HL-60 (cell line): ENCODE measurements around the gene MYNN.

Experiments
- GABPA ChIP-seq: IDR thresholded peaks from 2 replicates; pipeline ENCODE4 v1.6.1; 2012; ENCODE audit warnings: low read depth
- POLR2AphosphoS5 ChIP-seq: IDR thresholded peaks from 2 replicates; pipeline ENCODE4 v1.6.1; 2012; ENCODE audit warnings: low read depth
- TF ChIP-seq, protein P1 (sequence below): IDR thresholded peaks from 2 replicates; pipeline ENCODE4 v1.6.1; 2012; ENCODE audit warnings: low read depth; ENCODE audit not compliant: insufficient replicate concordance
- TF ChIP-seq, protein P2 (sequence below): IDR thresholded peaks from one replicate; pipeline ENCODE4 v1.5.1; 2011; ENCODE audit warnings: low read length, control low read depth, inconsistent platforms; ENCODE audit not compliant: insufficient read depth

DNA sequence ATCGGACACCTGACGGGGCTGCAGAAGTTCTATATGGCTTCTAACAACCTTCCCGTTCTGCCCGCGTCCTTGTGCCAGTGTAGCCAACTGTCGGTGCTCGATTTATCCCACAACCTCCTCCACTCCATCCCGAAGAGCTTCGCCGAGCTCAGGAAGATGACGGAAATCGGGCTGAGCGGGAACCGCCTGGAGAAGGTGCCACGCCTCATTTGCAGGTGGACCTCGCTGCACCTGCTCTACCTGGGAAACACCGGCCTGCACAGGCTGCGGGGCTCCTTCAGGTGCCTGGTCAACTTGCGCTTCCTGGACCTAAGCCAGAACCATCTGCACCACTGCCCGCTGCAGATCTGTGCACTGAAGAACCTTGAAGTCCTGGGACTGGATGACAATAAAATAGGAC is 49.3 kb downstream of the MYNN start:
- TF ChIP-seq, protein P1, sequence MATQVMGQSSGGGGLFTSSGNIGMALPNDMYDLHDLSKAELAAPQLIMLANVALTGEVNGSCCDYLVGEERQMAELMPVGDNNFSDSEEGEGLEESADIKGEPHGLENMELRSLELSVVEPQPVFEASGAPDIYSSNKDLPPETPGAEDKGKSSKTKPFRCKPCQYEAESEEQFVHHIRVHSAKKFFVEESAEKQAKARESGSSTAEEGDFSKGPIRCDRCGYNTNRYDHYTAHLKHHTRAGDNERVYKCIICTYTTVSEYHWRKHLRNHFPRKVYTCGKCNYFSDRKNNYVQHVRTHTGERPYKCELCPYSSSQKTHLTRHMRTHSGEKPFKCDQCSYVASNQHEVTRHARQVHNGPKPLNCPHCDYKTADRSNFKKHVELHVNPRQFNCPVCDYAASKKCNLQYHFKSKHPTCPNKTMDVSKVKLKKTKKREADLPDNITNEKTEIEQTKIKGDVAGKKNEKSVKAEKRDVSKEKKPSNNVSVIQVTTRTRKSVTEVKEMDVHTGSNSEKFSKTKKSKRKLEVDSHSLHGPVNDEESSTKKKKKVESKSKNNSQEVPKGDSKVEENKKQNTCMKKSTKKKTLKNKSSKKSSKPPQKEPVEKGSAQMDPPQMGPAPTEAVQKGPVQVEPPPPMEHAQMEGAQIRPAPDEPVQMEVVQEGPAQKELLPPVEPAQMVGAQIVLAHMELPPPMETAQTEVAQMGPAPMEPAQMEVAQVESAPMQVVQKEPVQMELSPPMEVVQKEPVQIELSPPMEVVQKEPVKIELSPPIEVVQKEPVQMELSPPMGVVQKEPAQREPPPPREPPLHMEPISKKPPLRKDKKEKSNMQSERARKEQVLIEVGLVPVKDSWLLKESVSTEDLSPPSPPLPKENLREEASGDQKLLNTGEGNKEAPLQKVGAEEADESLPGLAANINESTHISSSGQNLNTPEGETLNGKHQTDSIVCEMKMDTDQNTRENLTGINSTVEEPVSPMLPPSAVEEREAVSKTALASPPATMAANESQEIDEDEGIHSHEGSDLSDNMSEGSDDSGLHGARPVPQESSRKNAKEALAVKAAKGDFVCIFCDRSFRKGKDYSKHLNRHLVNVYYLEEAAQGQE: no peak
- TF ChIP-seq, protein P2, sequence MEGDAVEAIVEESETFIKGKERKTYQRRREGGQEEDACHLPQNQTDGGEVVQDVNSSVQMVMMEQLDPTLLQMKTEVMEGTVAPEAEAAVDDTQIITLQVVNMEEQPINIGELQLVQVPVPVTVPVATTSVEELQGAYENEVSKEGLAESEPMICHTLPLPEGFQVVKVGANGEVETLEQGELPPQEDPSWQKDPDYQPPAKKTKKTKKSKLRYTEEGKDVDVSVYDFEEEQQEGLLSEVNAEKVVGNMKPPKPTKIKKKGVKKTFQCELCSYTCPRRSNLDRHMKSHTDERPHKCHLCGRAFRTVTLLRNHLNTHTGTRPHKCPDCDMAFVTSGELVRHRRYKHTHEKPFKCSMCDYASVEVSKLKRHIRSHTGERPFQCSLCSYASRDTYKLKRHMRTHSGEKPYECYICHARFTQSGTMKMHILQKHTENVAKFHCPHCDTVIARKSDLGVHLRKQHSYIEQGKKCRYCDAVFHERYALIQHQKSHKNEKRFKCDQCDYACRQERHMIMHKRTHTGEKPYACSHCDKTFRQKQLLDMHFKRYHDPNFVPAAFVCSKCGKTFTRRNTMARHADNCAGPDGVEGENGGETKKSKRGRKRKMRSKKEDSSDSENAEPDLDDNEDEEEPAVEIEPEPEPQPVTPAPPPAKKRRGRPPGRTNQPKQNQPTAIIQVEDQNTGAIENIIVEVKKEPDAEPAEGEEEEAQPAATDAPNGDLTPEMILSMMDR: no peak
- TF ChIP-seq POLR2AphosphoS5 (no peak), GABPA (no peak)
